Adrenal gland (tissue), 5 donors: ENCODE results near the gene ROR2.

Experiments
- POLR2A ChIP-seq, 2 donors: fragments of 450-650 bp; IDR thresholded peaks; one replicate each; pipeline ENCODE4 v1.6.1; 2017; ENCODE audit warnings: antibody characterized with exemption in 2 of 2, mild to moderate bottlenecking in 2 of 2, moderate library complexity in 1 of 2
- TF ChIP-seq, protein P1 (sequence below), 6 experiments: fragments of 450-650 bp in 4 of 6; fragments of 200-600 bp in 2 of 6; sonication (generic) in 1 of 6; IDR thresholded peaks; 1 replicate in 5 of 6; 2 replicates in 1 of 6; pipeline versions ENCODE4 v1.5.1 to v1.8.0; 2016 to 2021; ENCODE audit warnings: antibody characterized with exemption in 6 of 6, mild to moderate bottlenecking in 2 of 6, moderate library complexity in 1 of 6
- donor health status: DM: no; HTN: no; CAD: no.

DNA sequence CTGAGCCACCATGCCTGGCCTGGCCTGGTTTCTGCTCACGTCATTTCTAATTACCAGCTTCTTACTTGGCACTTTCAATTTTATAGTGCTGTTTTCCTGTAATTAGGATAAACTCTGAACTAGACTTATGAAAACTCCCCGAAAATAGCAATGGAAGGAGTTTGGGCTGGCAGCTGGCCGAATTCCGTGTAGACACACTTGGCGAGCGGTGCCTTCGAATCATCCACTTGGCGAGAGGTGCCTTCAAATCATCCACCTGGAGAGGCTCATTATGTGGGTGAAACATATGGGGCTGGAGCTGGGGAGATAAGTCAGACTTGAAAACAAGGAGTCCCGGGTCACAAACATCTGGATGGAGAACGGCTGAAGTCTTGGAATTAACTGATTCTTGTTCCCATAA lies 203.7 kb downstream of the ROR2 start:
- TF ChIP-seq, protein P1, sequence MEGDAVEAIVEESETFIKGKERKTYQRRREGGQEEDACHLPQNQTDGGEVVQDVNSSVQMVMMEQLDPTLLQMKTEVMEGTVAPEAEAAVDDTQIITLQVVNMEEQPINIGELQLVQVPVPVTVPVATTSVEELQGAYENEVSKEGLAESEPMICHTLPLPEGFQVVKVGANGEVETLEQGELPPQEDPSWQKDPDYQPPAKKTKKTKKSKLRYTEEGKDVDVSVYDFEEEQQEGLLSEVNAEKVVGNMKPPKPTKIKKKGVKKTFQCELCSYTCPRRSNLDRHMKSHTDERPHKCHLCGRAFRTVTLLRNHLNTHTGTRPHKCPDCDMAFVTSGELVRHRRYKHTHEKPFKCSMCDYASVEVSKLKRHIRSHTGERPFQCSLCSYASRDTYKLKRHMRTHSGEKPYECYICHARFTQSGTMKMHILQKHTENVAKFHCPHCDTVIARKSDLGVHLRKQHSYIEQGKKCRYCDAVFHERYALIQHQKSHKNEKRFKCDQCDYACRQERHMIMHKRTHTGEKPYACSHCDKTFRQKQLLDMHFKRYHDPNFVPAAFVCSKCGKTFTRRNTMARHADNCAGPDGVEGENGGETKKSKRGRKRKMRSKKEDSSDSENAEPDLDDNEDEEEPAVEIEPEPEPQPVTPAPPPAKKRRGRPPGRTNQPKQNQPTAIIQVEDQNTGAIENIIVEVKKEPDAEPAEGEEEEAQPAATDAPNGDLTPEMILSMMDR (IDR thresholded peaks at IDR 0.05): no peak
- TF ChIP-seq POLR2A (IDR thresholded peaks at IDR 0.05): no peak
